GM23248 (cell line): ENCODE data around the gene SNHG17. TPM values are rescaled to one million over a fixed set of nuclear protein-coding genes. Genes with fewer than 3 reads are reported as not detected.
A peak's percentile ranks its signal among the peaks of the same experiment; 100 is the strongest.

Experiments
- DNase-seq: peaks from one replicate; pipeline ENCODE4 v3.0.0-alpha.2; 2015
- H2AFZ ChIP-seq: fragments of 200-600 bp; sonication (generic); 2 replicates; pipeline ENCODE4 v1.6.1; 2016; ENCODE audit warnings: antibody characterized with exemption
- H3F3A ChIP-seq: fragments of 200-600 bp; sonication (generic); 2 replicates; pipeline ENCODE4 v1.6.1; 2016; ENCODE audit warnings: mild to moderate bottlenecking, antibody characterized with exemption, mixed run types; ENCODE audit not compliant: insufficient read depth
- H3K27ac ChIP-seq: fragments of 200-600 bp; sonication (generic); 2 replicates; pipeline ENCODE4 v1.5.1; 2016; ENCODE audit warnings: mild to moderate bottlenecking
- H3K27me3 ChIP-seq: fragments of 200-600 bp; sonication (generic); replicated peaks from 2 replicates; pipeline ENCODE4 v1.6.1; 2016; ENCODE audit warnings: mild to moderate bottlenecking; ENCODE audit not compliant: insufficient read depth
- H3K36me3 ChIP-seq: fragments of 200-600 bp; sonication (generic); 2 replicates; pipeline ENCODE4 v1.6.1; 2016; ENCODE audit warnings: low read depth, mild to moderate bottlenecking
- H3K4me1 ChIP-seq: fragments of 200-600 bp; sonication (generic); 2 replicates; pipeline ENCODE4 v1.6.1; 2016; ENCODE audit warnings: mild to moderate bottlenecking; ENCODE audit not compliant: insufficient read depth
- H3K4me2 ChIP-seq: fragments of 200-600 bp; sonication (generic); one replicate; pipeline ENCODE4 v1.6.1; 2016; ENCODE audit warnings: mild to moderate bottlenecking; ENCODE audit not compliant: unreplicated experiment
- H3K4me3 ChIP-seq: fragments of 200-600 bp; sonication (generic); 2 replicates; pipeline ENCODE4 v1.5.1; 2016; ENCODE audit warnings: mild to moderate bottlenecking
- H3K79me2 ChIP-seq: fragments of 200-600 bp; sonication (generic); 2 replicates; pipeline ENCODE4 v1.6.1; 2016; ENCODE audit warnings: mild to moderate bottlenecking; ENCODE audit not compliant: insufficient read depth
- H3K9ac ChIP-seq: fragments of 200-600 bp; sonication (generic); 2 replicates; pipeline ENCODE4 v1.6.1; 2016; ENCODE audit warnings: mild to moderate bottlenecking
- H3K9me2 ChIP-seq: fragments of 200-600 bp; sonication (generic); 2 replicates; pipeline ENCODE4 v1.6.1; 2016; ENCODE audit warnings: mixed run types, mild to moderate bottlenecking, moderate library complexity; ENCODE audit not compliant: insufficient read depth
- H3K9me3 ChIP-seq: fragments of 200-600 bp; sonication (generic); one replicate; pipeline ENCODE4 v1.6.1; 2017; ENCODE audit warnings: low read depth
- H4K20me1 ChIP-seq: fragments of 200-600 bp; sonication (generic); 2 replicates; pipeline ENCODE4 v1.6.0; 2016; ENCODE audit not compliant: insufficient read depth
- EZH2 ChIP-seq: fragments of 200-600 bp; sonication (generic); IDR thresholded peaks from 2 replicates; pipeline ENCODE4 v1.6.1; 2018; ENCODE audit warnings: antibody characterized with exemption, mild to moderate bottlenecking; ENCODE audit not compliant: insufficient read depth, poor library complexity, severe bottlenecking
- EZH2phosphoT487 ChIP-seq: fragments of 200-600 bp; sonication (generic); IDR thresholded peaks from 2 replicates; pipeline ENCODE4 v1.6.1; 2018; ENCODE audit warnings: antibody characterized with exemption, moderate library complexity, mild to moderate bottlenecking, low read depth; ENCODE audit not compliant: insufficient read depth
- WGBS, 2 experiments: methylation state at CpG; one replicate each; pipeline ENCODE4 v1.1.6; 2015 to 2017; ENCODE audit warnings: low lambda C conversion rate in 2 of 2, low coverage in 1 of 2; ENCODE audit errors: missing lambda C conversion rate in 2 of 2; 5-methylcytosine and 5-hydroxymethylcytosine counted together
- in situ Hi-C: fragments of 300-500 bp; cut with MboI; formaldehyde crosslinking; loops from 2 replicates; pipeline ENCODE4 v1.15.0; 2020
- polyA plus RNA-seq: library from polyadenylated mRNA; unstranded; fragments of >200 nt; fragmentation: Nextera tagmentation; extraction: Ambion mirVana; gene quantifications from 2 replicates; pipeline ENCODE4 v1.2.1, GENCODE V29; 2016
- total RNA-seq: library from RNA; depleted of rRNA; stranded (reverse); fragments of >200 nt; shearing (Covaris generic); gene quantifications from 2 replicates; pipeline ENCODE4 v1.2.3, GENCODE V29; 2014

SNHG17 gene
- total and polyA plus RNA-seq, 2 experiments from 2014 or later: 15.2 to 28.0 TPM

- Histone ChIP-seq H3K36me3 (peaks cover 29% of the 10 kb centered on the region; the same call in 1 of the 2 replicates), H3K27ac (no peak overlapping the region), H2AFZ (no peak overlapping the region), H4K20me1 (peaks cover 16% of the 10 kb centered on the region; the same call in 1 of the 2 replicates), H3K4me2 (no peak overlapping the region), H3K4me1 (peaks cover 20% of the 10 kb centered on the region), H3K9me3 (no peaks in the 10 kb centered on the region), H3F3A (peaks cover 37% of the 10 kb centered on the region), H3K9ac (no peak overlapping the region), H3K4me3 (no peak overlapping the region), H3K27me3 (no peaks in the 10 kb centered on the region), H3K9me2 (no peaks in the 10 kb centered on the region), H3K79me2 (peaks cover 79% of the 10 kb centered on the region)
- in situ Hi-C loops: no loop called here
- WGBS, 2 experiments: 96% methylated on average over 6 of the region's 6 CpGs
- DNase-seq: no peak
- TF ChIP-seq EZH2phosphoT487 (no peak), EZH2 (no peak)
Observed at GRCh38 chr20:38432292-38432691, 2.8 kb downstream of the SNHG17 start.

DNA sequence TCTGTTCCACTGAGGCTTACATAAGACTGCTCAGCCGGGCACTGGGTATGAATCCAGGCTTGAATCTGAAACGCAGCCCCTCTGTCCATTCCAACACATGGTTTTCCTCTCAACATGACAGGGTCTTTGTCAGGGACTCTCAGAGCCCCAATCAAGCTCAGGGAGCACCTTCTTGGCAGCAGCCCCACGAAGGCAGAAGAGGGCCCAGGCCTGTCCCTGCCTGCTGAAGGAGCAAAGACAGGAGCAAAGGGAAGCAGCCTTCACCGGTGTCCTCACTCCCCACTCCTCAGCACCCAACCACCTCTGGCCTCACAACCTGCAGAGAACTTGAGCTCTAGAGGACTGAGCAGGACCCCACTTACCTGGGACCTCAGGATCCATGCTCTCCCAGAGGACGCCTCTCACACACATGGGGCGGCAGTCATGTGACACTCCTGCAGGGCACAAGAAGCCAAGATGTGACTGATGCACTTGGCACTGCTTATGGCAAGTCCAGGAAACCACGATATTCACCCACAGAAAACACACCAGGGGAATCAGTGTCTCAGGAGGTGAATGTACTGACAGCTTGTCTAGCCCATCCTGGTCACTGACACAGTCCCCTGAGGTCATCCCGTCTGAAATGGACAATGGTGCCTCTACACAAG lies 4.3 kb downstream of the SNHG17 start:
- in situ Hi-C loops: no loop called here
- no peaks in the 10 kb centered on the region for H3K9me2 ChIP-seq
- no peak for TF ChIP-seq EZH2
- H3K79me2 ChIP-seq: peaks cover 86% of the 10 kb centered on the region
- WGBS, 2 experiments: 75 to 77% methylated on average over 8 of the region's 8 CpGs
- H3K4me1 ChIP-seq: peaks cover 34% of the 10 kb centered on the region
- H4K20me1 ChIP-seq: peaks cover 20% of the 10 kb centered on the region; the same call in 1 of the 2 replicates
- H3F3A ChIP-seq: peaks cover 49% of the 10 kb centered on the region
- no peak overlapping the region for H3K27ac ChIP-seq
- peaks cover 34% of the 10 kb centered on the region; the same call in 1 of the 2 replicates for H3K36me3 ChIP-seq
- no peak overlapping the region for H2AFZ ChIP-seq
- no peak overlapping the region for H3K4me2 ChIP-seq
- H3K27me3 ChIP-seq: no peaks in the 10 kb centered on the region
- H3K4me3 ChIP-seq: no peak overlapping the region
- DNase-seq: peak; percentile 56
- no peak overlapping the region for H3K9ac ChIP-seq
- H3K9me3 ChIP-seq: no peaks in the 10 kb centered on the region

GRCh38 chr20:38429301-38429700 lies 5.8 kb downstream of the SNHG17 start:
- H3K9me2 ChIP-seq: no peaks in the 10 kb centered on the region
- 29 to 63% methylated on average over 2 to 3 of the region's 3 CpGs for WGBS, 2 experiments
- no peaks in the 10 kb centered on the region for H3K27me3 ChIP-seq
- H4K20me1 ChIP-seq: peaks cover 30% of the 10 kb centered on the region
- H3K9me3 ChIP-seq: no peaks in the 10 kb centered on the region
- no peak for TF ChIP-seq EZH2phosphoT487
- no peak for TF ChIP-seq EZH2
- peaks cover 49% of the 10 kb centered on the region for H3K36me3 ChIP-seq
- H3K9ac ChIP-seq: no peak overlapping the region
- peaks cover 49% of the 10 kb centered on the region for H3F3A ChIP-seq
- in situ Hi-C loops: no loop called here
- H3K27ac ChIP-seq: no peak overlapping the region
- DNase-seq: no peak
- peaks cover 38% of the 10 kb centered on the region for H3K4me1 ChIP-seq
- no peak overlapping the region for H3K4me2 ChIP-seq
- no peak overlapping the region for H3K4me3 ChIP-seq
- peaks cover 92% of the 10 kb centered on the region for H3K79me2 ChIP-seq
- no peak overlapping the region for H2AFZ ChIP-seq

DNA sequence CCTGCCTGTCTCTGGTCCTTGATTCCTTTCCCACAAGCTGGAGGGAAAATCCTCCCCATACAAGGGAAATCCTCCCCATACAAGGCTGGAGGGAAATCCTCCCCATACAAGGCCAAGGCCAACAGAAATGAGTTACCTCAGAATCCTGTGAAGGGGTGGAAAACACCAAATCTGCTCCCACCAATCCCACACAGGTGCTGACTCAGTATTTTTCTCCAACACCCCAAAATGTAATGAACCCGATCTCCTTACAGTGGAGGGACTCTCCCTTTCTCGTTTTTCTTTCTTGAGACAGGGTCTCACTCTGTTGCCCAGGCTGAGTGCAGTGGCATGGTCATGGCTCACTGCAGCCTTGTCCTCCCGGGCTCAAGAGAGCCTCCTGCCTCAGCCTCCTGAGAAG lies 6.3 kb downstream of the SNHG17 start:
- no peak overlapping the region for H3K9ac ChIP-seq
- no peaks in the 10 kb centered on the region for H3K9me3 ChIP-seq
- no peak overlapping the region for H3K27ac ChIP-seq
- H3K9me2 ChIP-seq: no peaks in the 10 kb centered on the region
- H2AFZ ChIP-seq: no peak overlapping the region
- peaks cover 92% of the 10 kb centered on the region for H3K79me2 ChIP-seq
- H3K4me1 ChIP-seq: peaks cover 36% of the 10 kb centered on the region
- H3K4me3 ChIP-seq: no peak overlapping the region
- H3K27me3 ChIP-seq: no peaks in the 10 kb centered on the region
- in situ Hi-C loops: no loop called here
- DNase-seq: no peak
- peaks cover 53% of the 10 kb centered on the region for H3K36me3 ChIP-seq
- TF ChIP-seq EZH2phosphoT487 (no peak), EZH2 (no peak)
- H4K20me1 ChIP-seq: peaks cover 30% of the 10 kb centered on the region
- H3K4me2 ChIP-seq: no peak overlapping the region
- WGBS, 2 experiments: 100% methylated on average over 3 of the region's 3 CpGs
- peaks cover 49% of the 10 kb centered on the region for H3F3A ChIP-seq
